ENCODE results near the gene SLC18A2. TPM values are rescaled to one million over a fixed set of nuclear protein-coding genes. Genes with fewer than 3 reads are reported as not detected.

SLC18A2 gene
- total and polyA plus RNA-seq, 10 donors: 0.02 to 0.92 (median 0.28) TPM

DNA sequence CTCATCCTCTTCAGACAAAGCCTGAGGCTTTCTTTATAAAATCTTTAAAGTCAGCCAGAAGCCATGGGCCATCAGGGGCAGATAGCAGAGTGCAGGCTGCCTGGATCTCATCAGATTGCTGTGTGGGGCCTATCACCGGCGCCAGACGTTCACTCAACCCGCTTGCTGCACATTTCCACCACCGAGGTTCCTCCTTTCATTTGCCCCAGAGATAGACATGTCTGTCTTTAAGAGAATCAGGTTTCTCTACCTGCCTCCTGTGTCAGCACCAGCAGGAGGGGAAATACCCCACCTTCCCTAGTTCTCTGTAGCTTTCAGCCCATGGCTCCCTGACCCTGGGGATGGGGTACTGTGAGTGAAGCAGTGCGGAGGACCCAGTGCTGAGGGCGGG is 22.0 kb downstream of the SLC18A2 start:
- DNase-seq: no peak
- no peak overlapping the region for H3K27ac ChIP-seq
- no peak overlapping the region for H3K4me3 ChIP-seq
- TF ChIP-seq POLR2A (IDR thresholded peaks at IDR 0.05) (no peak), POLR2AphosphoS5 (IDR thresholded peaks at IDR 0.05) (no peak)
- TF ChIP-seq, protein P1, sequence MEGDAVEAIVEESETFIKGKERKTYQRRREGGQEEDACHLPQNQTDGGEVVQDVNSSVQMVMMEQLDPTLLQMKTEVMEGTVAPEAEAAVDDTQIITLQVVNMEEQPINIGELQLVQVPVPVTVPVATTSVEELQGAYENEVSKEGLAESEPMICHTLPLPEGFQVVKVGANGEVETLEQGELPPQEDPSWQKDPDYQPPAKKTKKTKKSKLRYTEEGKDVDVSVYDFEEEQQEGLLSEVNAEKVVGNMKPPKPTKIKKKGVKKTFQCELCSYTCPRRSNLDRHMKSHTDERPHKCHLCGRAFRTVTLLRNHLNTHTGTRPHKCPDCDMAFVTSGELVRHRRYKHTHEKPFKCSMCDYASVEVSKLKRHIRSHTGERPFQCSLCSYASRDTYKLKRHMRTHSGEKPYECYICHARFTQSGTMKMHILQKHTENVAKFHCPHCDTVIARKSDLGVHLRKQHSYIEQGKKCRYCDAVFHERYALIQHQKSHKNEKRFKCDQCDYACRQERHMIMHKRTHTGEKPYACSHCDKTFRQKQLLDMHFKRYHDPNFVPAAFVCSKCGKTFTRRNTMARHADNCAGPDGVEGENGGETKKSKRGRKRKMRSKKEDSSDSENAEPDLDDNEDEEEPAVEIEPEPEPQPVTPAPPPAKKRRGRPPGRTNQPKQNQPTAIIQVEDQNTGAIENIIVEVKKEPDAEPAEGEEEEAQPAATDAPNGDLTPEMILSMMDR (IDR thresholded peaks at IDR 0.05 in 8 of 11, conservative IDR thresholded peaks at IDR 0.05 in 3 of 11): no peak
- H3K4me1 ChIP-seq: peaks cover 0 to 3% (median 0%) of the 10 kb centered on the region in 6 donors
- H3K9me3 ChIP-seq: no peaks in the 10 kb centered on the region
- H3K36me3 ChIP-seq: no peaks in the 10 kb centered on the region
- WGBS, 5 donors: 62 to 85% (median 73%) methylated on average over 7 of the region's 7 CpGs
- H3K27me3 ChIP-seq (replicated peaks in 1 of 7): peaks cover 0 to 69% (median 0%) of the 10 kb centered on the region in 7 donors
- intact Hi-C loops (cut with DNase I; ENCODE audit: low total_unique reads): no loop called here

DNA sequence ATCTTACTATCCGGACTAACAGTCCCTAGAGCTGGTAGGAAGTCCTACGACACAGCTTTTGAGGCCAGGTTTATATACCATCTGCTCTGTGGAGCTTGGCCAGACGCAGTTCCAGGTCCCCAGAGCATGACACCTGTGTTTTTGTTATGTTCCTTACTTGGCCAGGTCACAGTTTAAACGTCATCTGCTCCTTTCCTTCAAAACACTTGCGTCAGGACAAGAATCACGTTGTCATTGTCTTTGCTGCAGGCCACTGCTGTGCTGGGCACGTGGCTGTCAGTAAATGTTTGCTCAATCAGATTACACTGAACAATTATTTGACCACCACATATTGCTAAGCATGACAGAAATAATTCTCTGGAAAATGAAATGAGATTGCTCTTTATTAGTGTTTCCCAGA is 23.9 kb downstream of the SLC18A2 start:
- no peaks in the 10 kb centered on the region for H3K9me3 ChIP-seq
- H3K4me1 ChIP-seq: no peaks in the 10 kb centered on the region

DNA sequence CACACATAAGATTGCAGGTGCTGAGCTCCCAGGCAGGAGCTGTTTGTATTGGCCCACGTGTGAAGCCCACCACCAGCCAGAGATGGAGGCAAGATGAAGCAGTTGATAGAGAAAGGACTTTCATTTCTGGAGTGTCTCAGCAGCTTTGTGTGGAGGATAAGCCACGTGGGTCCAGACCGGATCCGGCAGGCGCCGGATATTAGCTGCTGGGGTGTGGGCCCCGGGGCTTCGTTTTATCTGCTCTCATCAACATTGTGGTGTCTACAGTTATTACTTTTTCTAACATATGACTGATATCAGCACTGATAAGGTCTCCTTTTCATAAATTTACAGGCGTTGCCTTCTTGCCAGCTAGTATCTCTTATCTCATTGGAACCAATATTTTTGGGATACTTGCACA is 25.5 kb downstream of the SLC18A2 start:
- H3K27ac ChIP-seq: no peak overlapping the region

More for the DNA sequence above, 23.9 kb downstream of the SLC18A2 start:
- TF ChIP-seq POLR2AphosphoS5 (IDR thresholded peaks at IDR 0.05) (no peak), POLR2A (IDR thresholded peaks at IDR 0.05) (no peak)
- TF ChIP-seq, protein P1 (IDR thresholded peaks at IDR 0.05 in 8 of 11, conservative IDR thresholded peaks at IDR 0.05 in 3 of 11): no peak
- H3K4me3 ChIP-seq: no peak overlapping the region
- intact Hi-C loops (cut with DNase I; ENCODE audit: low total_unique reads): no loop called here
- WGBS, 5 donors: 60 to 76% (median 72%) methylated on average over 7 of the region's 7 CpGs
- peaks cover 0 to 1% (median 0%) of the 10 kb centered on the region in 6 donors for H3K36me3 ChIP-seq
- no peak overlapping the region for H3K27ac ChIP-seq
- peaks cover 0 to 50% (median 0%) of the 10 kb centered on the region in 7 donors for H3K27me3 ChIP-seq (replicated peaks in 1 of 7)
- no peak for DNase-seq

DNA sequence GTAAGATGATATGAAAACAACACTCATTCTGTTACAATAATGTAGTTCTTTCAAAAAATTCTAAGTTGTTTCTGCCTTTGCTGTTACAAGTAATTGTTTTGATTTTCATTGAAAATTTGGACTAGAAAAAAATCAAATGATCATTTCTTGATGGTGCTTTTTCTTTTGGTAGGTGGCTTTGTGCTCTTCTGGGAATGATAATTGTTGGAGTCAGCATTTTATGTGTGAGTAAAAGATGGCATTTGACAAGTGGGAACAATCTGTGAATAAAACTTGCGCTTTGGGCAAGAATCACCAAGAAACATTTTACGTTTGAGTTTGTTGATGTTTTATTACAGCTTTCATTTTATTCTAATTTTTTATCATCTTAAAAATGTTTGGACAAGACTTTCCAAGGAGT is 25.9 kb downstream of the SLC18A2 start:
- Histone ChIP-seq H3K9me3 (no peaks in the 10 kb centered on the region), H3K27me3 (replicated peaks in 1 of 7) (peaks cover 0 to 30% (median 0%) of the 10 kb centered on the region in 7 donors), H3K4me3 (no peak overlapping the region), H3K4me1 (no peaks in the 10 kb centered on the region), H3K36me3 (peaks cover 0 to 3% (median 0%) of the 10 kb centered on the region in 6 donors), H3K27ac (no peak overlapping the region)
- intact Hi-C loops (cut with DNase I; ENCODE audit: low total_unique reads): no loop called here
- TF ChIP-seq, protein P1 (IDR thresholded peaks at IDR 0.05 in 8 of 11, conservative IDR thresholded peaks at IDR 0.05 in 3 of 11): no peak
- no peak for TF ChIP-seq POLR2A (IDR thresholded peaks at IDR 0.05)
- no peak for TF ChIP-seq POLR2AphosphoS5 (IDR thresholded peaks at IDR 0.05)
- WGBS, 5 donors: 89 to 97% (median 91%) methylated on average over 2 of the region's 2 CpGs
- DNase-seq: no peak

More for the DNA sequence above, 25.5 kb downstream of the SLC18A2 start:
- no peaks in the 10 kb centered on the region for H3K4me1 ChIP-seq
- peaks cover 0 to 34% (median 0%) of the 10 kb centered on the region in 7 donors for H3K27me3 ChIP-seq (replicated peaks in 1 of 7)
- H3K36me3 ChIP-seq: peaks cover 0 to 3% (median 0%) of the 10 kb centered on the region in 6 donors
- no peak overlapping the region for H3K4me3 ChIP-seq
- H3K9me3 ChIP-seq: no peaks in the 10 kb centered on the region
- TF ChIP-seq POLR2AphosphoS5 (IDR thresholded peaks at IDR 0.05) (no peak), POLR2A (IDR thresholded peaks at IDR 0.05) (no peak)
- TF ChIP-seq, protein P1 (IDR thresholded peaks at IDR 0.05 in 8 of 11, conservative IDR thresholded peaks at IDR 0.05 in 3 of 11): no peak
- WGBS, 5 donors: 83 to 93% (median 88%) methylated on average over 9 of the region's 9 CpGs
- intact Hi-C loops (cut with DNase I; ENCODE audit: low total_unique reads): no loop called here
- no peak for DNase-seq
